ENCODE data around the gene C2orf92. TPM values are rescaled to one million over a fixed set of nuclear protein-coding genes. Genes with fewer than 3 reads are reported as not detected.
"Not testable (repeated sequence)": the region's sequence is repeated elsewhere in the genome, so short reads cannot be mapped to it uniquely, and the experiment has no call there.

C2orf92 gene
- total RNA-seq, 1 donor from 2014 or later: 0.79 TPM

DNA sequence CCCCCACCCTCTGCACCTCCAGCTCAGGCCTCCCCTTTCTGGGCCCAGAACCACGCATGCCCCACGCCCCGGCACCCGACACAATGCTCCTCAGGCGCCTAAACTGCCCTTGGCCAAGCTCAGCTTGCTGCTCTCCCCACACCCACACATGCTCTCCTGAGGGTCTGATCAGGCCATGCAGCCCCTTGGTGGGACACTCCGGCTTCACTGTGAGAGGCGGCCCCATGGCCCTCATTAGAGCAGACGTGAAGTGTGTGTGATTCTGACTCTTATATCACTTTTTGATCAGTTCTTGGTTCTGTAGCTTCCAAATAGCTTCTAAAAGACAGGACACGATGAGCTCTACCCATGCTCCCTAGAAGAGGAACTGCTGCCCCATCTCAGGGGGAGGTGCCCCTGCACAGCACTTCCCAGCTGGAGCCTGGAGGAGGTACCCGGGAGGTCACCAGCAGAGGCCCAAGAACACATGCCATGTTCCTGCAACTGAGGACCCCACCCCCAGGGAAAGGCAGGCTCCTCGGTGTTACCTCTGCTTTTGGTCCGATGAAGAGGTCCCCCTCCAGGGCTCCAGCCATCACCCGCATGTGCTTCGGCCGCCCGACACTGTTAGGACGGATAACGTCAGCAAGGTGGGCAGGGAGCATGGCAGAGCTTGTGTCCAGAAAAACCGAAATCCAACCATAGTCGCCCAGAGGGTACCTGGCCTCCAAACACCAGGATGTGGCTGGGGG, 9.3 kb upstream of the C2orf92 start:
- no peak for DNase-seq (ENCODE audit: low read depth in 2 of 2)

DNA sequence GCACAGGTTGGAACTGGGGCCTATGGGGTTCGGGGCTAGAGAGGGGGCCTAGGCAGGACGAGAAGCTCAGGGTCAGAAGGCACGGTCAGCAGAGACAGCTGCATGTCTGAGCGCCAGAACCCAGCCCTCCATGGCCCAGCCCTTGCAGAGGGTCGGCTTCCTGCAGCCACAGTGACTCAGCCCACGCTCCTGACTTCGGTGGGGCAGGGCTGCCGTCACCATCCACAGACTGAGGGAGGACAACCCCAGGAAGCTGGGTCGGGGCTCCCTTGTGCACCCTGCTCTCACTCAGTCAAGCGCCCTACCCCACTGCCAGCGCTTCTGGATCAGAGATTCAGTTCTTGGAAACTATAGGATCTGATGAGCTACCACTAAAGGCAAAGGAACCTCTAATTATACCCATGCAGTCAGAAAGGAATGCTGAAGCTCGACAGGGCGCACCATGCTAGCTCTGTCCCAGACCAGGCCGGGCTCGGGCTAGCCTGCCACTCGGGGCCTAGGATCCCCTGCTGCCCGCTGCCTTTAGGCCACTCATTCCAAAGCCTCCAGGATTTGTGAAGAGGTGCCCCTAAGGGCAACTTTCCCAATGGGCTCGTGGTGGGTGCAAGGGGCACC, 8.6 kb upstream of the C2orf92 start:
- peak; percentile 12 to 54 for DNase-seq (ENCODE audit: low read depth in 2 of 2)

- DNase-seq (ENCODE audit: low read depth in 2 of 2): no peak
Measured at GRCh38 chr2:97661927-97662326, 7.6 kb upstream of the C2orf92 start.

DNA sequence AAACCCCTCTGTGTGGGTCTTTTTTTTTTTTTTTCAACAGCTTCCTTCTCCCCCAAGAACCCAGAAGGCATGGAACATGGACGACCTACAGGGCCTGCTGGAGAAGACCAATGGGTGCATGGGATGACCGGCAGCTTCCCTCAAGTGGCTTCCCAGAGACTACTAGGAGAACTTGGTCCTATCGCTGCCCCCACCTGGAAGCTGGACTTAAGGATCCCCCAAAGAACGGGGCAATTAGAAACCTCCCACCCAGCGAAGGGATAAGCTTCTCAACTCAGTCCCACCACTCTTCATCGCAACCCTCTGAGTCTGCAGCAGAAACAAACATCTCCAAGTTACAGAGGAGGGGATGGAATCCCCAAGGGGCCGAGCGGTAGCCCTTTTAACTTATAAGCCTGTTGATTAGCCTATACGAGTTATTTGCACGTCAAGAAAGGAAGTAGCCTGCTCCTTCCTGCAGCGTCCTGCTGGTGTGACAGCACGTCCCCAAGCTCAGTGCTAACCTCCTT, 7.1 kb upstream of the C2orf92 start:
- no peak for DNase-seq (ENCODE audit: low read depth in 2 of 2)

DNA sequence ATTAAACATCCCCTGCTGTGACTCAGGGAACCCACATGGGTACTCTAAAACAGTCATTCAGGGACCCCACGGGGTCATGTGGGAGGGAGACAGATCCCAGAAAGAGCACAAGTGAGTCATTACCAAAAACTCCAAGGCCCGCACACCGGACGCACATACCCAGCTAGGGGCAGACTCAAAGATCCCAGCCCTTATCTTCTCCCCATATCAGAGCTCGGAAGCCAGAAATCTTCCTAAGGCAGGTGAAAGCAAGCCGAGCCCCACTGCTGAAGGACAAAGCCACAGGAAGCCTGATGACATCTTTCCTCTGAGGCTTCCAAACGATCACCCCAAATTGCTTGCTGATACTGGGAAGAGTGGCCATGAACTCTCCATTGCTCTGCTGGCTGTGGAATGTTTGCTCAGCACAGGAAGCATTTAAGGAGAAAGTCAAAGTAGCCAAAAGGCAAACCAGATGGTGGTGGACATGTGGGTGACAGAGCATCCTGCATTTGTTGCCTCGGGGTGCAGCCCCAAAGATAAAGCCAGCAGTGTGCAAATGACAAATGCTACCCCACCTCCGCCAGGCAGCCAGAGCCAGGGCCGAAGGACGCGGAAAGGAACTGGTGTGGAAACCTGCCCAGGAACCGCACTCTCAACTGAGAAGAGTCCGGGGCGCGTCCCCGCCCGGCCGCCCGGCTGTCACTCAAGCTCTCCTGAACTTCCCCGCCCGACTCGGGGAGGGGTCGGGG, 6.5 kb upstream of the C2orf92 start:
- DNase-seq (ENCODE audit: low read depth in 2 of 2): peak; percentile 69 to 70

DNA sequence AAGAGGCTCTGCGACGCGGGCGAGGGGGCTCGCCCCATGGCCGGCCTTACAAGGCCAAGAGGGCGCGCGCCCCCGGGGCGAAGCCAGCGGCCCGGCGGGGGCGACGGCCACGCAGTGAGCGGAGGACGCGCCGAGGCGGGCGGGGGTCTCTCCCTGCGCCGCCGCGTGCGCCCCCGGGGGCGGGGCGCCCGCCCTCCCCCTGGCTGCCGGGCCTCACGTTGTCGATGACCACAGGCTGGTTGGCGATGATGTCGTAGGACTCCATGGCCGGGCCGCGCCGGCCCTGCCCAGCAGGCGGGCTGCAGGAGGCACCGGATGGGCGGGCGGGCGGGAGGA, 5.9 kb upstream of the C2orf92 start:
- DNase-seq (ENCODE audit: low read depth in 2 of 2): no peak

- peak; percentile 99 for DNase-seq (ENCODE audit: low read depth in 2 of 2)
Measured at GRCh38 chr2:97663962-97664635, 5.4 kb upstream of the C2orf92 start, which contains the start of gene ACTR1B. Gene ACTR1B, minus strand, starts transcription at chr2:97664044. Its CDS starts 154 bp downstream, at chr2:97663890.

GRCh38 chr2:97664636-97664970, 4.9 kb upstream of the C2orf92 start:
- no peak for DNase-seq (ENCODE audit: low read depth in 2 of 2)

GRCh38 chr2:97670471-97670870, 958 bp downstream of the C2orf92 start:
- no peak for DNase-seq (ENCODE audit: low read depth in 2 of 2)

GRCh38 chr2:97671526-97671925, 2.0 kb downstream of the C2orf92 start:
- DNase-seq (ENCODE audit: low read depth in 2 of 2): no peak

- not testable (repeated sequence) for DNase-seq (ENCODE audit: low read depth in 2 of 2)
Measured at GRCh38 chr2:97672606-97673140, 3.2 kb downstream of the C2orf92 start.

DNA sequence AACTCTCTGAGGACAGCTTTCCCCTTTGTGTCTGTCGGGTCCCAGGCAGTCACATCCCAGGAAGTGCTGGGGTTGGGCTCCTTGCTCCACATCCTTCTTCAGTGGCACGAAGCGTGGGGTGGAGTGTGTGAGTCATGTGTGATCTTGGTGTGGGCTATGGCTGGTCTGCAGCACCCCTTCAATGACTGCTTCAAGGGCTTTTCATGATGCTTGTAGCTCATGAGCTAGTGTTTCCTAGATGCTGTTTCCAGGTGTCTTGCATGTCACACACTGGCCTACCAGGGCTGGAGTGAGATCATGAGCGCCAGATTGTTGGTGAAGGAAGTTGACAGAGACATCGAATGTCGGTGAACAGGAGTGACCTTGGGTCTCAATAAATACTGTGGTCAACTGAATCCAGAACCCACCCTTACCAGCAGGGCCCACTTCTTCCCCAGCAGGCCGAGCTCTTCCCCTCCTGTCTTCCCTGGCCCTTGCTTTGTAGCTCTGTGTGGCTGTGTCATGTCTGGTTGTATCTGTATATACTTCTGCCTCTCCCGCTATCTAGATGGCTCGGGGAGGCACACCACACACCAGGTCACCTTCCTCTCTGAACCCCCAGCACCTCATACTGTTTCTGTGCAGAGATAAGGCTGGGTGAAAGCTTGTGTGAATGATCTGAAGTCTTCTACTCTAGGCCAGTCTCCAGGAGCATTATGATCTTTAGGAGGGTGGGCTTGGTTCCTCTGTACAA, 3.8 kb downstream of the C2orf92 start:
- DNase-seq (ENCODE audit: low read depth in 2 of 2): peak in 1 of 2 donors; percentile 46

DNA sequence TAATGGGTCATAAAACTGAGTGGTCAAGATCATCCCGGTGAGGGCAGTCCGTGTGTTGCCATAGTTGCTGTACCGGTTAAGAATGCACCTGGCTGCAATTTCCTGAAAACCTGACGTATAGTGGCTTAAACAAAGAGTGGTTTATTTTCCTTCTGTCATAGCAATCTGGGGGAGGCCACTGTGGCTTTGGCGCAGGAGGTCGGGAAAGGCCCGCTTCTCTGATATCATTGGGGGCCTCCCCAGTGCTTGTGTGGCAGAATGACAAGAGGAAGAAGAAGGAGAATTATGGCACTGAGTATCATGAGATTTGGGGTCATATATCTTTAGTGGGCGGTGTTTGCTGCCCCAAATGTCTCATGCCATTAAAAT, 4.4 kb downstream of the C2orf92 start:
- no peak for DNase-seq (ENCODE audit: low read depth in 2 of 2)

DNA sequence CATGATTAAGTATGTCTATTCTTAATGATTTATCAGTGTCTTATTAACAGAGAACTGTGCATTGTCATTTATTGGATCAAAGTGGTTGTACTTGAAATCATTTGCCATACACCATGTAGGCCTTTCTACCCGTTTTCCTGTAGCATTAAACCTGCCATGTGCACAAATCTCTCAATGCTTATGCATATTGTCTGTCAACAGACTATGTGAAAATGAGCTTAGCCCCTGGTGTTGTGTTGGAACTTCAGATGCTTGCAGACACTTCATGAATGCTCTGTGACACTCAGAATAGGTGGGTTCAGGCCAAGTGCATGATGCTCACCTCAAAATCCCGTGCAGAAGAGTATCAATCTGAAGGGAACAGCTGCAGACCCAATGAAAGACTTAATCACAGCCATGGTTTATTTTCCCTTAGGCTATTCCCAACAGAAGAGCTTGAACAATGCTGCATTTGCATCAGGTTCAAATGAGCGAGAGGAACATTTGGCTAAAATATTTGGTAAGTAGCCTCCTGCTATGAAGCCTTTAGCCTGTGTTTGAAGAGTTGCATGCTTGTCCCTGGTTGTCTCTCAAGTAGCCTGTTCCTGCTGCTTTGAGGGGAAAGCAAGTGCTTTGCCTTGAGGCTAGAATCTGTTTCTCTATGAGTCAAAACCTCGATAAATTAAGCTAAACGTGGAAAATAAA, 6.1 kb downstream of the C2orf92 start:
- DNase-seq (ENCODE audit: low read depth in 2 of 2): no peak

- DNase-seq (ENCODE audit: low read depth in 2 of 2): no peak
Measured at GRCh38 chr2:97676620-97677019, 7.1 kb downstream of the C2orf92 start.

GRCh38 chr2:97677480-97677879, 8.0 kb downstream of the C2orf92 start:
- DNase-seq (ENCODE audit: low read depth in 2 of 2): peak; percentile 53 to 61

DNA sequence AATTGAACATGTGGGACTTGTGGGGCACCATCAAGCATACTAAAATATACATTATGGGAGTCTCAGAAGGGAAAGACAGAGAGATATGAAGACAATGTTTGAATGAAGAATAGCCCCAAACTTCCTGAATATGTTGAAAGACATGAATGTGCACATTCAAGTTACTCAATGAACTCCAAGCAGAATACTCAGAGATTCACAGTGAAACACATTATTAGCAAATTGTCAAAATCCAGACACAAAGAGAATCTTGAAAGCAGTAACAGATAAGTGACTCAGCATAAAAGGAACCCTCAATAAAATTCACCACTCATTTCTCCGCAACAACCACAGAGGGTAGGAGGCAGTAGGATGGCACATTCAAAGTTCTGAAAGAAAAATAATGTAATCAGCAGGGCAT, 8.8 kb downstream of the C2orf92 start:
- DNase-seq (ENCODE audit: low read depth in 2 of 2): no peak

DNA sequence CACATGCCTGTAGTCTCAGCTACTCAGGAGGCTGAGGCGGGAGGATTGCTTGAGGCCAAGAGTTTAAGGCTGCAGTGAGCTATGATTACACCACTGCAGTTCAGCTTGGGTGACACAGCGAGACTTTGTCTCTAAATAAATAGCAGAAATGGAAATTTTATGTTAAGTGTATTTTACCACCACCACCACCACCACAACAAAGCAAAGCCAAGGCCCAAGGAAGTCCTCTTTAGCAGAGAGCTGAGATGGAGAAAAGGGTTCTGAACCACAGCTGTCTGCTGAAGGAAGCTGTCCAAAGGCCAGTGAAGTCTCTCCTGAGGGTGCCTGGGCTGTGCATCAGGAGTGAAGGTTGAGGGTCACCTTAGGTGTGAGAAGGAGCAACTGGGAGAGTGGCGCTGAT, 17.7 kb downstream of the C2orf92 start:
- DNase-seq (ENCODE audit: low read depth in 2 of 2): not testable (repeated sequence)

- no peak for DNase-seq (ENCODE audit: low read depth in 2 of 2)
Measured at GRCh38 chr2:97688062-97688827, 18.7 kb downstream of the C2orf92 start.

GRCh38 chr2:97691166-97691565, 21.7 kb downstream of the C2orf92 start:
- DNase-seq (ENCODE audit: low read depth in 2 of 2): no peak

All from lung microvascular endothelial cell (primary cell).